ENCODE results near the gene TFR2. TPM values are rescaled to one million over a fixed set of nuclear protein-coding genes. Genes with fewer than 3 reads are reported as not detected.

The TFR2 gene
- total RNA-seq, 1 experiment from 2014 or later = not detected

DNA sequence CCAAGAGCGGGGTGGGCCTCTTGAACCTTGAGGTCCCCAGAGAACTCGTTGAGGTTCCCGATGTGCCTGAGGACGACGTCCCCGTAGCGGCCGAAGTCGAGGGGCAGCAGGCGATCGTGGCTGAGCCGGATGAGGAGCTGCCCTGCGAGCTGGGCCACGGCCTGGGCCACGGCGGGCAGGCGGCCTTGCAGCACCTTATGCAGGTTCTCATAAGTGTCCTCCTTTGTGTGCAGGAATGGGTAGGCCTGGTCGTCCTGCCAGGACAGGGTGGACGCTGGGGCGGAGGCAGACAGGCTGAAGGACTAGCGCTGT lies 14.2 kb downstream of the TFR2 start:
- H3K36me3 Mint-ChIP-seq (ENCODE audit: insufficient read depth, unreplicated experiment) = no peaks in the 10 kb centered on the region
- no peak overlapping the region for H3K4me3 Mint-ChIP-seq (ENCODE audit: unreplicated experiment)
- H3K9me3 Mint-ChIP-seq (ENCODE audit: unreplicated experiment) = no peaks in the 10 kb centered on the region
- TF ChIP-seq, protein P1, sequence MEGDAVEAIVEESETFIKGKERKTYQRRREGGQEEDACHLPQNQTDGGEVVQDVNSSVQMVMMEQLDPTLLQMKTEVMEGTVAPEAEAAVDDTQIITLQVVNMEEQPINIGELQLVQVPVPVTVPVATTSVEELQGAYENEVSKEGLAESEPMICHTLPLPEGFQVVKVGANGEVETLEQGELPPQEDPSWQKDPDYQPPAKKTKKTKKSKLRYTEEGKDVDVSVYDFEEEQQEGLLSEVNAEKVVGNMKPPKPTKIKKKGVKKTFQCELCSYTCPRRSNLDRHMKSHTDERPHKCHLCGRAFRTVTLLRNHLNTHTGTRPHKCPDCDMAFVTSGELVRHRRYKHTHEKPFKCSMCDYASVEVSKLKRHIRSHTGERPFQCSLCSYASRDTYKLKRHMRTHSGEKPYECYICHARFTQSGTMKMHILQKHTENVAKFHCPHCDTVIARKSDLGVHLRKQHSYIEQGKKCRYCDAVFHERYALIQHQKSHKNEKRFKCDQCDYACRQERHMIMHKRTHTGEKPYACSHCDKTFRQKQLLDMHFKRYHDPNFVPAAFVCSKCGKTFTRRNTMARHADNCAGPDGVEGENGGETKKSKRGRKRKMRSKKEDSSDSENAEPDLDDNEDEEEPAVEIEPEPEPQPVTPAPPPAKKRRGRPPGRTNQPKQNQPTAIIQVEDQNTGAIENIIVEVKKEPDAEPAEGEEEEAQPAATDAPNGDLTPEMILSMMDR (IDR thresholded peaks at IDR 0.05; ENCODE audit: unreplicated experiment) = no peak
- H3K27ac Mint-ChIP-seq (ENCODE audit: low read depth, unreplicated experiment) = no peak overlapping the region
- DNase-seq (ENCODE audit: unreplicated experiment) = no peak
- CTCF ChIA-PET = no interaction called here
- no TSS peak for BruUV-seq (replicated peaks)
- intact Hi-C loops (cut with micrococcal nuclease) = loop anchor here (5.0 kb wide), 1 partner anchor 45 kb away; the partner anchor contains the start of gene GNB2
- POLR2A ChIA-PET = interaction anchor here (1.5 to 2.6 kb wide), 3 partner anchors 15 to 79 kb away, joined by 3 to 7 read pairs (median 4); partner anchors contain the start of genes GNB2, MOSPD3 and POP7
- H3K4me1 Mint-ChIP-seq (ENCODE audit: insufficient read depth, unreplicated experiment) = peaks cover 6% of the 10 kb centered on the region
- no peaks in the 10 kb centered on the region for H3K27me3 Mint-ChIP-seq (ENCODE audit: insufficient read depth, unreplicated experiment)

DNA sequence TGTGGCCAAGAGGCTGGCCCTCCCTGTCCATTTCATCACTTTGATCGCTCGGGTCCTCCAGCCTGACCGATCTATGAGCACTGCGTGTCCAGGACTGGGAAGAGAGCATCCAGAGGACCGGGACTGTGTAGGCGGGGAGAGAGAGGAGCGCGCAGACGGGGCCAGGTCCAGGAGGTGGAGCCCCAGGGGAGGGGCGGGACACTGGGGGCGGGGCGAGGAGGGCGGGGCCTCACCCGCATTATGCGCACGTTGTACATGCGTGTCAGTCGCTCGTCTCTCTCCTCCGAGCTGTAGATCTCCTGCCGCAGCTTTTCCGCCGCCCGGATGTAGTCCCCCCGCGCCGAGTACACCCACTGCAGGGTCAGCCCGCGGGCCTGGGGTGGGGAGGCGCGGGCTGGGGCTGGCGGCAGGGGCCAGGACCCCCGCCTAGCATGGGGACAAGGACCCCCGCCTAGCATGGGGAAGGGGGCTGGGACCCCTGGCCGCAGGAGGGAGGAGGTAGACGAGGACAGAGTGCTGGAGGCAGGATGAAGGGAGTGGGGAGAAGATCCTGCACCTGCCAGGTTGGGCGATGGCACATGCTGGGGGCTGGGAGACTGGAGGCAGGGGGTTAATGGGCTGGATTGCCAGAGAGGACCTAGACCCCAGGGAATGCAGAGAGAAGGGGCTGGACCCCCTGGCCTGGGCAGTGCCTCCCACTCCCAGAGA lies 14.7 kb downstream of the TFR2 start:
- no TSS peak for BruUV-seq (replicated peaks)
- intact Hi-C loops (cut with micrococcal nuclease) = loop anchor here (5.0 kb wide), 1 partner anchor 46 kb away; the partner anchor contains the start of gene GNB2
- ChIA-PET CTCF (interaction anchor here (0.8 to 1.1 kb wide), 3 partner anchors 33 to 173 kb away, joined by 3 read pairs; no protein-coding TSS in a partner anchor), POLR2A (interaction anchor here (0.7 to 2.6 kb wide), 4 partner anchors 15 to 79 kb away, joined by 3 to 7 read pairs (median 4); partner anchors contain the start of genes FBXO24, GNB2, LRCH4 and MOSPD3)
- no peaks in the 10 kb centered on the region for H3K9me3 Mint-ChIP-seq (ENCODE audit: unreplicated experiment)
- H3K4me1 Mint-ChIP-seq (ENCODE audit: insufficient read depth, unreplicated experiment) = peaks cover 6% of the 10 kb centered on the region
- DNase-seq (ENCODE audit: unreplicated experiment) = peak; percentile 84
- H3K27ac Mint-ChIP-seq (ENCODE audit: low read depth, unreplicated experiment) = no peak overlapping the region
- TF ChIP-seq, protein P1 (IDR thresholded peaks at IDR 0.05; ENCODE audit: unreplicated experiment) = no peak
- no peaks in the 10 kb centered on the region for H3K27me3 Mint-ChIP-seq (ENCODE audit: insufficient read depth, unreplicated experiment)
- H3K36me3 Mint-ChIP-seq (ENCODE audit: insufficient read depth, unreplicated experiment) = no peaks in the 10 kb centered on the region
- H3K4me3 Mint-ChIP-seq (ENCODE audit: unreplicated experiment) = peak overlapping the region; percentile 53

DNA sequence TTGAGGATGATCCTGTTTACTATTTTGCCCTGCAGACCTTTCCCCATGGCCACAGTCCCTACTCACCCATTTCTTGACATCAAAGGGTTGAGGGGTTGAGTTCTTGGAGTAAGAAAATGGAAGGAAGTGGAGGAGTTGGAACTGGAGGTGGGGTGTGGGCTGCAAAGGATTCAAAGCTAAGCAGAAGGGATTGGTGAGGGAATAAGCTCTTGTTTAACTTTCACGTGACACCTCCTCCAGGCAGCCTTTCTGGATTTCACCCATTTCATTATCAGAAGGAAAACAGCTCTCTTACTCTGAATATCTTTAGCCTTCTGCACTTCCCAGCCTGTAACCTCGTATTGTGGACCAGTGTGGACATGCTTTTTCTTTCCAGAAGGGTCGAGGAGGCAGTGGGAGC lies 15.3 kb downstream of the TFR2 start:
- intact Hi-C loops (cut with micrococcal nuclease) = loop anchor here (5.0 kb wide), 1 partner anchor 46 kb away; the partner anchor contains the start of gene GNB2
- Mint-ChIP-seq H3K9me3 (ENCODE audit: unreplicated experiment) (no peaks in the 10 kb centered on the region), H3K27ac (ENCODE audit: low read depth, unreplicated experiment) (no peak overlapping the region), H3K27me3 (ENCODE audit: insufficient read depth, unreplicated experiment) (no peaks in the 10 kb centered on the region), H3K4me3 (ENCODE audit: unreplicated experiment) (peak overlapping the region; percentile 53), H3K36me3 (ENCODE audit: insufficient read depth, unreplicated experiment) (no peaks in the 10 kb centered on the region), H3K4me1 (ENCODE audit: insufficient read depth, unreplicated experiment) (peaks cover 6% of the 10 kb centered on the region)
- no peak for DNase-seq (ENCODE audit: unreplicated experiment)
- TF ChIP-seq, protein P1 (IDR thresholded peaks at IDR 0.05; ENCODE audit: unreplicated experiment) = no peak
- ChIA-PET POLR2A (interaction anchor here (0.7 to 2.6 kb wide), 5 partner anchors 14 to 530 kb away, joined by 3 to 7 read pairs (median 4); partner anchors contain the start of genes FBXO24, GNB2, LRCH4 and MOSPD3), CTCF (interaction anchor here (0.5 to 1.1 kb wide), 4 partner anchors 34 to 173 kb away, joined by 3 read pairs; no protein-coding TSS in a partner anchor)
- BruUV-seq (replicated peaks) = no TSS peak

DNA sequence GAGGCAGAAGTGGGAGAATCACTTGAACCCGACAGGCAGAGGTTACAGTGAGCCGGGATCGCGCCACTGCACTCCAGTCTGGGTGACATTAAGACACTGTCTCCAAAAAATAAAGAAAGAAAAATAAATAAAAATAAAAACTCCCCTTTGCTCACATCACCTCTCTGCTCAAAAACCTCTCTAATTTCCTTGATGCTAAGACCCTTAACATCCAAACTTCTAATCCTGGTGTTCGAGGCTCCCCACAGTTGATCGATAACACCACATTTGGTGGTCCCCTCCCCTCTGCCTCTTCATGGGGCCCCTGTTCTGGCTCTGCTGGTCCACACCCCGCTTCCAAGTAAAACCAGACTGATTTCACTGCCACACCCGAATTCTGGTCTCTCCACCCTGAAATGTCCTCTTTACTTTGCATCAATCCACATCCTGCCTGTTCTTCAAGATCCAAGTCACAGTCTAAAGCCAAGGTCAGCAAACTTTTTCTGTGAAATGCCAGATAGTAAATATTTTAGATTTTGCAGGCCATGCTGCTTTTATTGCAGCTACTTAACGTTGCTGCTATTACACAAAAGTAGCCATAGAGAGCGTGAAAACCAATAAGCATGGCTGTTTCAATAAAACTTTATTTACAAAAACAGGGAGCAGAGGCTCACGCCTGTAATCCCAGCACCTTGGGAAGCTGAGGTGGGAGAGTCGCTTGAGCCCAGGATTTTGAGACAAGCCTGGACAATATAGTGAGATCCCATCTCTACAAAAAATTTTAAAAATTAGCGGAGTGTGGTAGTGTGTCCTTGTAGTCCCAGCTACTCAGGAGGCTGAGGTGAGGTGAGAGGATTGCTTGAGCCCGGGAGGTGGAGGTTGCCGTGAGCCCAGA lies 17.2 kb downstream of the TFR2 start:
- H3K27me3 Mint-ChIP-seq (ENCODE audit: insufficient read depth, unreplicated experiment) = no peaks in the 10 kb centered on the region
- DNase-seq (ENCODE audit: unreplicated experiment) = no peak
- no TSS peak for BruUV-seq (replicated peaks)
- H3K4me1 Mint-ChIP-seq (ENCODE audit: insufficient read depth, unreplicated experiment) = peaks cover 6% of the 10 kb centered on the region
- no peaks in the 10 kb centered on the region for H3K36me3 Mint-ChIP-seq (ENCODE audit: insufficient read depth, unreplicated experiment)
- intact Hi-C loops (cut with micrococcal nuclease) = no loop called here
- TF ChIP-seq, protein P1 (IDR thresholded peaks at IDR 0.05; ENCODE audit: unreplicated experiment) = no peak
- CTCF ChIA-PET = interaction anchor here (0.6 kb wide), 1 partner anchor 521 kb away, joined by 3 read pairs; no protein-coding TSS in a partner anchor
- POLR2A ChIA-PET = interaction anchor here (0.8 kb wide), 1 partner anchor 12 kb away, joined by 4 read pairs; the partner anchor contains the start of gene MOSPD3
- H3K4me3 Mint-ChIP-seq (ENCODE audit: unreplicated experiment) = no peak overlapping the region
- H3K27ac Mint-ChIP-seq (ENCODE audit: low read depth, unreplicated experiment) = peak overlapping the region; percentile 24
- H3K9me3 Mint-ChIP-seq (ENCODE audit: unreplicated experiment) = no peaks in the 10 kb centered on the region

Data from MCF 10A (cell line).